Panc1 (cell line): Measurements from ENCODE around the gene SUFU. TPM values are rescaled to one million over a fixed set of nuclear protein-coding genes. Genes with fewer than 3 reads are reported as not detected.

Source experiments
- ATAC-seq: fragments of 200-7000 bp; cut with Tn5 transposase; 2 replicates; pipeline ENCODE4 v1.9.1; 2020; ENCODE audit warnings: mild to moderate bottlenecking, moderate library complexity
- BruUV-seq: library from RNA; stranded (reverse); fragments of 400-500 nt; replicated peaks from 2 replicates; lab custom pipeline; 2021; lab: Mats Ljungman, UMichigan
- CTCF ChIA-PET: fragments of 300-600 bp; sonication (Branson Sonifier 250); formaldehyde crosslinking; loops from one replicate; lab custom pipeline; 2022; ENCODE audit warnings: antibody characterized with exemption; lab: Charles Lee
- POLR2A ChIA-PET: fragments of 300-600 bp; sonication (Branson Sonifier 250); formaldehyde crosslinking; loops from one replicate; lab custom pipeline; 2022; ENCODE audit warnings: antibody characterized with exemption; lab: Charles Lee
- DNase-seq: peaks from one replicate; pipeline ENCODE4 v3.0.0-alpha.2; 2010; ENCODE audit warnings: low read depth, low spot score
- H3K27ac ChIP-seq: 2 replicates; pipeline ENCODE4 v1.5.1; 2011; ENCODE audit warnings: mild to moderate bottlenecking, low read length, inconsistent platforms
- H3K27me3 ChIP-seq: fragments of 200-500 bp; sonication (Bioruptor generic); 2 replicates; pipeline ENCODE4 v1.6.0; 2014; ENCODE audit warnings: low read length, inconsistent platforms; ENCODE audit not compliant: control insufficient read depth, insufficient read depth
- H3K36me3 ChIP-seq: fragments of 200-500 bp; sonication (Bioruptor generic); 2 replicates; pipeline ENCODE4 v1.5.1; 2014; ENCODE audit warnings: inconsistent platforms, mild to moderate bottlenecking, low read length, moderate library complexity; ENCODE audit not compliant: control insufficient read depth, insufficient read depth
- H3K4me1 ChIP-seq: 2 replicates; pipeline ENCODE4 v1.5.1; 2011; ENCODE audit warnings: inconsistent platforms, mild to moderate bottlenecking, low read length, moderate library complexity; ENCODE audit not compliant: control insufficient read depth, insufficient read depth
- H3K4me3 ChIP-seq, 2 experiments: 2 replicates each; pipeline ENCODE4 v1.5.1; 2011 to 2012; ENCODE audit warnings: low read depth in 2 of 2, low read length in 2 of 2, mild to moderate bottlenecking in 2 of 2, inconsistent platforms in 1 of 2, moderate library complexity in 1 of 2
- H3K9me3 ChIP-seq: fragments of 200-500 bp; sonication (Bioruptor generic); 2 replicates; pipeline ENCODE4 v1.5.1; 2014; ENCODE audit warnings: low read depth, mild to moderate bottlenecking, inconsistent platforms, low read length, moderate library complexity; ENCODE audit not compliant: control insufficient read depth, insufficient read depth
- CTCF ChIP-seq: fragments of 450-650 bp; IDR thresholded peaks from 2 replicates; pipeline ENCODE4 v1.5.1; 2017; ENCODE audit warnings: mild to moderate bottlenecking
- POLR2AphosphoS5 ChIP-seq: IDR thresholded peaks from 2 replicates; pipeline ENCODE4 v1.6.1; 2012; ENCODE audit warnings: mild to moderate bottlenecking, low read depth, low read length, moderate library complexity
- SIN3A ChIP-seq: IDR thresholded peaks from 2 replicates; pipeline ENCODE4 v1.6.1; 2012; ENCODE audit warnings: low read depth, mild to moderate bottlenecking, low read length, moderate library complexity, borderline replicate concordance; ENCODE audit not compliant: insufficient read depth
- TCF7L2 ChIP-seq: IDR thresholded peaks from 2 replicates; pipeline ENCODE4 v1.6.1; 2011; ENCODE audit warnings: mild to moderate bottlenecking, low read depth, low read length, inconsistent platforms
- in situ Hi-C: cut with HindIII; loops from 2 replicates; pipeline ENCODE4 v1.10.0; 2016; ENCODE audit warnings: low sequenced_read_pairs, low pct_unique_long_range_greater_than_20kb
- intact Hi-C: fragments of 100-400 bp; cut with micrococcal nuclease; formaldehyde crosslinking; loops from one replicate; pipeline ENCODE4 v1.10.0; 2022; ENCODE audit not compliant: unreplicated experiment
- total RNA-seq: library from RNA; stranded (reverse); gene quantifications from one replicate; pipeline ENCODE4 v1.2.1, GENCODE V29; 2021; ENCODE audit not compliant: unreplicated experiment
- TF ChIP-seq, protein P1 (sequence below), 2 experiments: IDR thresholded peaks; 2 replicates each; pipeline ENCODE4 v1.6.1; 2011 to 2012; ENCODE audit warnings: low read depth in 2 of 2, control low read depth in 1 of 2, low read length in 1 of 2, mild to moderate bottlenecking in 1 of 2, moderate library complexity in 1 of 2; ENCODE audit not compliant: insufficient read depth in 1 of 2

SUFU gene
- total RNA-seq, 1 experiment from 2014 or later = 9.5 TPM

DNA sequence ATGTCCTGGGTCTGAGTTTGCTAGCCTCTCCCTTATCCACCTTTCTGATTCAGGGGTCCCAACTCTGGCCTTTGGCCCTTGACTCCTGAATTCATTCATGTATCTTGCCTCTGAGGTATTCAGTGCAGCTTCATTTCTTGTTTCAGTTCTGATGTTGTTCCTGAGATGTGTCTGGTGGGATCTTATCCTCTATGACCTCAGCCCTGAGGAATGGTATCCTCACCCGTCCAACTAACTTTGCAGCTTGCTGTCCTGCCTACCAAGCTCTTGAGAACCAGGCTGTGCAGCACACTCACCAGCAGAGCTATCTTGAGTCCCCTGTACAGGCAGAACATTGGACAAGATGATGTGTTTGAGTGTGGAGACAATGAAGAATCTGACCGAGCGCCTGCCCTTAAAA lies 13.8 kb downstream of the SUFU start:
- Histone ChIP-seq H3K4me1 (no peaks in the 10 kb centered on the region), H3K4me3 (no peak overlapping the region), H3K9me3 (no peaks in the 10 kb centered on the region), H3K27ac (no peak overlapping the region), H3K27me3 (no peaks in the 10 kb centered on the region), H3K36me3 (no peaks in the 10 kb centered on the region)
- BruUV-seq = no TSS peak
- TF ChIP-seq CTCF (no peak), POLR2AphosphoS5 (no peak), SIN3A (no peak), TCF7L2 (no peak)
- TF ChIP-seq, protein P1, sequence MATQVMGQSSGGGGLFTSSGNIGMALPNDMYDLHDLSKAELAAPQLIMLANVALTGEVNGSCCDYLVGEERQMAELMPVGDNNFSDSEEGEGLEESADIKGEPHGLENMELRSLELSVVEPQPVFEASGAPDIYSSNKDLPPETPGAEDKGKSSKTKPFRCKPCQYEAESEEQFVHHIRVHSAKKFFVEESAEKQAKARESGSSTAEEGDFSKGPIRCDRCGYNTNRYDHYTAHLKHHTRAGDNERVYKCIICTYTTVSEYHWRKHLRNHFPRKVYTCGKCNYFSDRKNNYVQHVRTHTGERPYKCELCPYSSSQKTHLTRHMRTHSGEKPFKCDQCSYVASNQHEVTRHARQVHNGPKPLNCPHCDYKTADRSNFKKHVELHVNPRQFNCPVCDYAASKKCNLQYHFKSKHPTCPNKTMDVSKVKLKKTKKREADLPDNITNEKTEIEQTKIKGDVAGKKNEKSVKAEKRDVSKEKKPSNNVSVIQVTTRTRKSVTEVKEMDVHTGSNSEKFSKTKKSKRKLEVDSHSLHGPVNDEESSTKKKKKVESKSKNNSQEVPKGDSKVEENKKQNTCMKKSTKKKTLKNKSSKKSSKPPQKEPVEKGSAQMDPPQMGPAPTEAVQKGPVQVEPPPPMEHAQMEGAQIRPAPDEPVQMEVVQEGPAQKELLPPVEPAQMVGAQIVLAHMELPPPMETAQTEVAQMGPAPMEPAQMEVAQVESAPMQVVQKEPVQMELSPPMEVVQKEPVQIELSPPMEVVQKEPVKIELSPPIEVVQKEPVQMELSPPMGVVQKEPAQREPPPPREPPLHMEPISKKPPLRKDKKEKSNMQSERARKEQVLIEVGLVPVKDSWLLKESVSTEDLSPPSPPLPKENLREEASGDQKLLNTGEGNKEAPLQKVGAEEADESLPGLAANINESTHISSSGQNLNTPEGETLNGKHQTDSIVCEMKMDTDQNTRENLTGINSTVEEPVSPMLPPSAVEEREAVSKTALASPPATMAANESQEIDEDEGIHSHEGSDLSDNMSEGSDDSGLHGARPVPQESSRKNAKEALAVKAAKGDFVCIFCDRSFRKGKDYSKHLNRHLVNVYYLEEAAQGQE (IDR thresholded peaks at IDR 0.05; ENCODE audit: insufficient read depth in 1 of 2, low read depth in 2 of 2, low read length in 1 of 2) = no peak
- DNase-seq (no peak), ATAC-seq (no peak)
- in situ Hi-C loops (no loop called here), intact Hi-C loops (no loop called here)
- POLR2A ChIA-PET = no interaction called here
- CTCF ChIA-PET = interaction anchor here (0.5 kb wide), 1 partner anchor 20 kb away, joined by 4 read pairs; no protein-coding TSS in a partner anchor

- TF ChIP-seq, protein P1 (IDR thresholded peaks at IDR 0.05; ENCODE audit: insufficient read depth in 1 of 2, low read depth in 2 of 2, low read length in 1 of 2) = no peak
- no peak for TF ChIP-seq POLR2AphosphoS5
- no peak for TF ChIP-seq SIN3A
- no peak for TF ChIP-seq CTCF
- no peak overlapping the region for H3K27ac ChIP-seq
- BruUV-seq = no TSS peak
- intact Hi-C loops (no loop called here), in situ Hi-C loops (no loop called here)
- DNase-seq (no peak), ATAC-seq (no peak)
- H3K27me3 ChIP-seq = no peaks in the 10 kb centered on the region
- ChIA-PET CTCF (no interaction called here), POLR2A (no interaction called here)
- no peaks in the 10 kb centered on the region for H3K4me1 ChIP-seq
- no peaks in the 10 kb centered on the region for H3K36me3 ChIP-seq
- no peak overlapping the region for H3K4me3 ChIP-seq
- H3K9me3 ChIP-seq = no peaks in the 10 kb centered on the region
Observed at GRCh38 chr10:102519246-102519825, 15.6 kb downstream of the SUFU start.
